Measurements from ENCODE around the gene TMEM50A.
"Not testable (repeated sequence)": the region's sequence is repeated elsewhere in the genome, so short reads cannot be mapped to it uniquely, and the experiment has no call there.

TMEM50A gene

DNA sequence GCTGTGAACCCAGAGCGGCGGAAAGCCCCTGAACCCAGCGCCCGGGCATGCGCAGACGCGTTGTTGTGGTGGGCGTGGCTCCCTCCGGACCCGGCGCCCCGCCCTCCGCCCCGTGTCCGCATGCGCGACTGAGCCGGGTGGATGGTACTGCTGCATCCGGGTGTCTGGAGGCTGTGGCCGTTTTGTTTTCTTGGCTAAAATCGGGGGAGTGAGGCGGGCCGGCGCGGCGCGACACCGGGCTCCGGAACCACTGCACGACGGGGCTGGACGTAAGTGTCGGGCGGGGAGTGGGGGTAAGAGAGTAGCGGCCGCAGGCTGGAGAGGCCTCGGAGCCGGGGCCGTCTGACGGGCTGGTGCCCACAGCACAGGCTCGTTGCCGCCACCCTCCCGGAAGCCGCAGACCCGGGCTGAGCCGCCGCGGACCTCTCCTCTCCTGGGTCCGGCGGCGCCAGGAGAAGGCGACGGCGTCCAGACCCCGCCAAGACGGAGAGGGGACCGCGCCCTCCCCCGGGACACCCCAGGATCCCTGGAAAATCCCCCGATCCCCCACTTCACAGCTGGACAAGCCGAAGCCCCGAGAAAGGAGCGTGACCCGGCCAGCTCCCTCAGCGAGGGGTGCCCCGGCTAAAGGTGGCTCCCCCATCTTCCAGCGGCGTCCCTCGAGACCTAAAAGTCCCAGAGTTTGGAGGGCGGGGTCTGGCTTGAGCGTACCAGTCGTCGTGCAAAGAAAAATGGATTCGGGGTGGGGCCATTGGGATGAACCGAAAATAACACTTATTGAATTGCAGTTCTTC, at the start of gene TMEM50A:
TMEM50A (plus strand) TSS at position 147 of the 794 bp plus-strand sequence. CDS start 2,153 bp downstream, outside the sequence.
- peak; percentile 86 for DNase-seq (ENCODE audit: low read depth)
- TF ChIP-seq, protein P1, sequence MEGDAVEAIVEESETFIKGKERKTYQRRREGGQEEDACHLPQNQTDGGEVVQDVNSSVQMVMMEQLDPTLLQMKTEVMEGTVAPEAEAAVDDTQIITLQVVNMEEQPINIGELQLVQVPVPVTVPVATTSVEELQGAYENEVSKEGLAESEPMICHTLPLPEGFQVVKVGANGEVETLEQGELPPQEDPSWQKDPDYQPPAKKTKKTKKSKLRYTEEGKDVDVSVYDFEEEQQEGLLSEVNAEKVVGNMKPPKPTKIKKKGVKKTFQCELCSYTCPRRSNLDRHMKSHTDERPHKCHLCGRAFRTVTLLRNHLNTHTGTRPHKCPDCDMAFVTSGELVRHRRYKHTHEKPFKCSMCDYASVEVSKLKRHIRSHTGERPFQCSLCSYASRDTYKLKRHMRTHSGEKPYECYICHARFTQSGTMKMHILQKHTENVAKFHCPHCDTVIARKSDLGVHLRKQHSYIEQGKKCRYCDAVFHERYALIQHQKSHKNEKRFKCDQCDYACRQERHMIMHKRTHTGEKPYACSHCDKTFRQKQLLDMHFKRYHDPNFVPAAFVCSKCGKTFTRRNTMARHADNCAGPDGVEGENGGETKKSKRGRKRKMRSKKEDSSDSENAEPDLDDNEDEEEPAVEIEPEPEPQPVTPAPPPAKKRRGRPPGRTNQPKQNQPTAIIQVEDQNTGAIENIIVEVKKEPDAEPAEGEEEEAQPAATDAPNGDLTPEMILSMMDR (IDR thresholded peaks at IDR 0.05; ENCODE audit: low read length, missing control alignments), result no peak
- H3K4me3 ChIP-seq (replicated peaks; ENCODE audit: low read depth, low read length), result peak within 1 kb of the TSS; percentile 95

DNA sequence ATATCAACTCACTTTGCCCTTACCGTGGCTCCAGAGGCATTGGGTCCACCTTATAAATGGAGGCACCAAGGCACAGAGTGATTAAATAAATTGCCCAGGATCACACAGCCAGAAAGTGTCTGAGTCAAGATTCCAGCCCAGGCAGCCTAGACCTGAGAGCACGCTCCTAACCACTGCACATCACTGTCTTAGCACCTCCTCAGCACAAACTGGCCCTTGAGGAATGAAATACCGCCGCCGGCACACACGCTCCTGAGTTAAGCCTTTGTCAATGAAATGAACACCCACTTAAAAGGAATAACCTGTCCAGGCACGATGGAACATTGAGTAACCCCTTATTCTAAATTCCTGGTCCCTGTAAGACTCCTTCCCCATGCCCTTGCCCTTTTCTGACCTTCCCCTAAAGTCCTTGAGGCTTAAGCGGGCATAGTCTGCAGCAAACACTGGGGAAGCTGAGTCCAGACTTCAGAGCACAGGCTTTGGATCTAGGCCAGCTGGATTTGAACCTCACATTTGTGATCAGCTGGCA, 49.5 kb upstream of the TMEM50A start:
- H3K4me3 ChIP-seq (replicated peaks; ENCODE audit: low read depth, low read length); DNase-seq (ENCODE audit: low read depth): not testable (repeated sequence)

DNA sequence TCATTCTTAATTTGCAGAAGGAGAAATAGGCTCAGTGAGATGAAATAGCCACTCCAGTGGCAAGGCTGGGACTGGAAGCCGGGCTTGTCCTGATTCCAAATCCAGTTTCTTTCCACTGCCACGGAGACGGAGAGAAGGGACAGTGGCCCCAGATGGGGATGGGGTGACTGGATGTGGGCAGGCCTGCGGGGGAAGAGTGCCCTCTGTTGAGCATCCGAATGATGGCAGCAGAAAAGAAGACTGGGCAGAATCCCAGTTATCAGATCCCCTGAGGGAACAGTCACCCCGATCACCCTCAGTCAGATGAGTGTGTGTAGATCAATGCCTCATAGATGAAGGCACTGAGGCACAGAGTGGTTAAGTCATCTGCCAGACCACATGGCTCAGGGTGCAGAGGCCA, 48.1 kb upstream of the TMEM50A start:
- H3K4me3 ChIP-seq (replicated peaks; ENCODE audit: low read depth, low read length); DNase-seq (ENCODE audit: low read depth): not testable (repeated sequence)

DNA sequence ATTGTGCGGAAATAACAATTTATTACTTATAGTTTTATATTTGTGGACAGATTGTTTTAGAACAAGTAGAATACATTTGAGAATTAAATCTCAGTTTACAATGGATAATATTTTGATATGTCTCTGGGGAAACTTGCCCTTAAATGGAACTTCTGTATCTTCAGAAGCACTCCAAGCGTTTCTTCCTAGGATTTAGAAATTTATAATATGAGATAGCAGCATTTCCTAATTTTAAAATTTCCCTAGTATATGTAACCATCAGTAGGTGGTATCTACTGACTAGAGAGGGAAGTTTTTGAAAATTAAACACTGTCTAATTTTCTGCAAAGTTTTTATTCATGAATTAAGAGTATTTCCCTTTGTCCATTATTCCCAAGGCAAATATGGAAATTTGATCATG, 44.7 kb upstream of the TMEM50A start:
- not testable (repeated sequence) for DNase-seq (ENCODE audit: low read depth); H3K4me3 ChIP-seq (replicated peaks; ENCODE audit: low read depth, low read length)

DNA sequence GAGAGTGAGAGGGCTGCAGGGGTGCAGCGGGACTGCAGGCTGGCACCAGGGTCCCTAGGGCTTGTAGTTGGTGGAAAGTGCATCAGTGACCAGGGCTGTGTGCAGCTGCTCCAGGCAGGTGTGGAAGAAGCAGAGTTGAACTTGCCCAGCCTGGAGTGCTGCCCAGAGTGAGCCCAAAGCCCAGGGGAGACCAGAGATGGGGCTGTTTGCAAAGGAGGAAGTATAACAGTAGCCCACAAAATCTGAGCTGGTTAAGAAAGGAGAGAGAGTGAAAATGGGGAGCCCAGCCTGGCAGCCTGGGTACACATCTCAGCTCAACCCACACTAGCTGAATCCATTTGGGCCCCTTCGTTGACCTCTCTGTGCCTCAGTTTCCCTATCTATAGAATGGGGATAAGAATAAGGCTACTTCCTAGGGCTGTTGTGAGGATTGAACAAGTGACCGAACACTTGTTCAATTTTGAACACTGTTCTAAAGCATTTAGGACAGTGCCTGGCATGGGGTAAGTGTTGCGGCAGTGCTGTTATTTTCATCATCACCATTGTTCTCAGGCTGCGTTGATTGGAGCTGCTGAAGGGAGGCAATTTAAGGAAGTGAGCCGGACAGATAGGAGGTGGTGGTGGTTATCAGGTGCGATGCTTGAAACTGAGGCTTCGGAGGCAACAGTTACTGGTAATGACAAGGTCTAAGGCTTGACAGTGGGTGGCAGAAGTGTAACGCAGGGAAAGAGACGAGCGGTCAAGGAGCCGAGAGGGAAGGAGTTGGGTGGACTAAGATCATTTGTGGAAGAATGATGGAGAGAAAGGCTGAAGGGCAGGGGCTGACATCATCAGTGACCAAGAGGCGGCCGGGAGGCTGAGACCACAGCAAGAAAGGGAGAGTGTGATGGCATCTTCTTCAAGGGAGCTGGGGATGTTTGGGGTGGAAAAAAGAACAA, 43.0 kb upstream of the TMEM50A start:
- H3K4me3 ChIP-seq (replicated peaks; ENCODE audit: low read depth, low read length); DNase-seq (ENCODE audit: low read depth): not testable (repeated sequence)

DNA sequence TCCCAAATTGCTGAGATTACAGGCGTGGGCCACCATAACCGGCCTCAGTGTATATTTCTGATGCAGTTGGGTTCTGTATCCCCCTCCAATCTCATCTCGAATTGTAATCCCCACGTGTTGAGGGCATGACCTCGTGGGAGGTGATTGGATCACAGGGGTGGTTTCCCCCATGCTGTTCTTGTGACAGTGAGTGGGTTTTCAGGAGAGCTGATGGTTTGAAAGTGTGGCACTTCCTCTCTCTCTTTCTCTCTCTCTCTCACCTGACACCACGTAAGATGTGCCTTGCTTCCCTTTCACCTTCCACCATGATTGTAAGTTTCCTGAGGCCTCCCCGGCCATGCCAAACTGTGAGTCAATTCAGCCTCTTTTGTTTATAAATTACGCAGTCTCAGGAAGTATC, 41.6 kb upstream of the TMEM50A start:
- not testable (repeated sequence) for DNase-seq (ENCODE audit: low read depth)

DNA sequence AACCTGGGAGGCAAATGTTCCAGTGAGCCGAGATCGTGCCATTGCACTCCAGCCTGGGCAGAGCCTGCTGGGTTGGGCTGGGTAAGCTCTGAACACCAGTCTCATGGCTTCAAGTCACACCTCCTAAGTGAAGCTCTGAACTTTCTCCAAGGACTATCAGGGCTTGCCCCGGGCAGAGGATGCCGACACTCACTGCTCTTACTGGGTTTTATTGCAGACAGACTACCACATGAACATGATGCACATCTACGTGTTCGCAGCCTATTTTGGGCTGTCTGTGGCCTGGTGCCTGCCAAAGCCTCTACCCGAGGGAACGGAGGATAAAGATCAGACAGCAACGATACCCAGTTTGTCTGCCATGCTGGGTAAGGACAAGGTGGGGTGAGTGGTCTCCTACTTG, 37.4 kb upstream of the TMEM50A start:
- H3K4me3 ChIP-seq (replicated peaks; ENCODE audit: low read depth, low read length); DNase-seq (ENCODE audit: low read depth): not testable (repeated sequence)

More for the DNA sequence above, 41.6 kb upstream of the TMEM50A start:
- H3K4me3 ChIP-seq (replicated peaks; ENCODE audit: low read depth, low read length), result not testable (repeated sequence)

DNA sequence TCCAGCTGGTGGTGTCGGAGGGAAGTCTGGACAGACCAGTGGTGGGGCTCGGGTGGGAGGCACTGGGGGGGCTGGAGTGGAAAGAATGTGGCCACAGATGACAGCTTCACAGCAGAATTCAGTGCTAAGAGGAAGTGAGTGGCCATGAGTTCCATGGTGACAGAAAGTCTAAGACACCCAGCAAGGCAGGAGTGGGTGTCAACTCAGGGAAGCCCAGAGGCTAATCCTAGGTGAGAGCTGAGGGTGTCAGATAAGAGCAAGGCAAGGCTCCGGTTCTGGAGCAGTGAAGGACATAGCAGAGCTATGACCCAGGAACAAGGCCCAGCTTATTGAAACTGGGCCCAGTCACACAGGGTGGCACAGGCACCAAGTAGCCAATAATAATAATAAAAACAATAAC, 35.8 kb upstream of the TMEM50A start:
- not testable (repeated sequence) for H3K4me3 ChIP-seq (replicated peaks; ENCODE audit: low read depth, low read length); DNase-seq (ENCODE audit: low read depth)

DNA sequence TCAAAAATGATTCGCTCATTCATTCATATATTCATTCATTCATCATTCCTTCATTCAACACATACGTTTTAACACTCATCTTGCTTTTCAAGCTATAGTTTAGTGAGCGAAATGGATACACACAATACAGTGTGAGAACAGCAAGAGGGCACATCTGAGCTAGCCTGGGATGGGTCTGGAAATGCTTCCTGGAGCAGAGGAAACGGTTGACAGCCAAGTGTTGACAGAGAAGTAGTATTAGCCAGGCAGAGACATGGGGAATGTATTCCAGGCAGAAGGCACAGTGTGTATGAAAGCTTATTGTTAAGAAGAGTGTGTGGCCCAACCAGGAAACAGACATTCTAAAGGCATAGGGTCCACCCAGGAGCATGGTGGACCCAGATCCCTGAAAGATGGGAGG, 33.2 kb upstream of the TMEM50A start:
- not testable (repeated sequence) for DNase-seq (ENCODE audit: low read depth); H3K4me3 ChIP-seq (replicated peaks; ENCODE audit: low read depth, low read length)

DNA sequence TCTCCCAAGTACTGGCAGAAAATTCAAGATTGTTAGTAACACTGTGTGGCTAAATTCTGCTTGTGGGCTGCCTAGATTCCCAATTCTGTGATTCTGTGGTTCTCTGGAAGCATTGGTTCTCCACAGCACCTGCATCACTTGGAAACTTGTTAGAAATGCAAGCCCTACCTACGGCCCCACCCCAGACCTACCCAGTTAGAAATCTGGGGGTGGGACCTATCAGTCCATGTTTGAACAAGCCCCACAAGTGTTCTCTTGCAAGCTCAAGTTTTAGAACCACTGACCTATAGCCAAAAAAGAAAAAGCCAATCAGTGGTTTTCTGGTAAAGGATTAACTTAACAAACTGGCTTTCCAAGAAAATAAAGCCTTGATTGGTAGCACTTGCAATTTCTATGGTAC, 30.0 kb upstream of the TMEM50A start:
- not testable (repeated sequence) for H3K4me3 ChIP-seq (replicated peaks; ENCODE audit: low read depth, low read length); DNase-seq (ENCODE audit: low read depth)

DNA sequence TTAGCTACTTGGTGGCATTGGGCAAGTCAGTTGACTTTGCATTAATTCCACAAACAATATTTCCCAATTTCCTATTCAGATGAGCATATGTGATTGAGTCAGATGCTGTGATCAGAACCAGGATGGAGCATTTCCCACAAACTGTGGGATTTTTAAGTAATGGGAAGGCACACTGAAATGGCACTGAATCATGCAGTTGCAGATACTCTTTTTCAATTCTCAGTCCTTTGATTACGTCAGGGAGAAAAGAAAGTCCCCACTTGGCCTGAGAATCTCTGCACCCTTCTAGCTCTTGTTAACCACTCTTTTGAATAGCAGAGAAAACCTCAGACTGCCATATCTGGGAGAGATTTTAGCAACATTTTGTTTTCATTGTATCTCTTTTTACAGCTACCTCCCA, 29.0 kb upstream of the TMEM50A start:
- not testable (repeated sequence) for H3K4me3 ChIP-seq (replicated peaks; ENCODE audit: low read depth, low read length); DNase-seq (ENCODE audit: low read depth)

DNA sequence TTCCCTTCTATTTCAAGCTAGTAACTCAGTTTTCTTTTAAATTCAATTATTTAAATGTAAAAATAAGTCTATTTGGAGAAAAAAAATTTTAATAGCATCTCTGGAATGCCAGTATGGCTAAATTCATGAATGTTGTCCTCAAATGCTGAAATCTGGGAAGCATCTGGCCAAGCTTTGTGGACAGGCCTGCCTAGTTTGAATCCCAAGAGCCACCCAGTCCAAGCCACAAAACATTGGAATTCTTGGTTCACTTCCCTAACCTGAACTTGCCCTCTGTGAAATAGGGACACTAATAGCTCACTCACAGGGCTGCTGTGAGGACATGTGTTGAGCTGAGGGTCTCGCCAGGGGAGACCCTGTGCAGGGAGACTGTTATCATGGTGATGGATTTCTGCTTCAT, 28.6 kb upstream of the TMEM50A start:
- not testable (repeated sequence) for DNase-seq (ENCODE audit: low read depth); H3K4me3 ChIP-seq (replicated peaks; ENCODE audit: low read depth, low read length)

DNA sequence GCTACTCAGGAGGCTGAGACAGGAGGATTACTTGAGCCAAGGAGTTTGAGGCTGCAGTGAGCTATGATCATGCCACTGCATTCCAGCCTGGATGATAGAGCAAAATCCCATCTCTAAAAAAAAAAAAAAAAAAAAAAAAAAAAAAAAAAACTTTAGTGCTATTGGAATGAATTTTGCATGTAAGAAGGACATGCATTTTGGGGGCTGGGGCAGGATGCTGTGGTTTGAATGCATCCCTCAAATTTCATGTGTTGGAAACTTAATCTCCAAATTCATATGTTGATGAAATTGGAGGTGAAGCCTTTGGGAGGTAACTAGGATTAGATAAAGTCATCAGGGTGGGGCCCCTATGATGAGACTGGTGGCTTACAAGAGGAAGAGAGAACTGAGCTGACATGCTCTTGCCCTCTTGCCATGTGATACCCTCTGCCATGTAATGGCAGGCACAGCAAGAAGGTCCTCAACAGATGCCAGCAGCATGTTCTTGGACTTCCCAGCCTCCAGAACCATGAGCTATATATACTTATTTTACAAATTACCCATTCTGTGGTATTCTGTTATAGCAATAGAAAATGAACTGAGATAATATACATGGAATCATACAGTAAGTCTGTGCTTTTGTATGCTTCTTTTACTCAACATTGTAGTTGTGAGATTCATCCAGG, 25.2 kb upstream of the TMEM50A start:
- not testable (repeated sequence) for DNase-seq (ENCODE audit: low read depth); H3K4me3 ChIP-seq (replicated peaks; ENCODE audit: low read depth, low read length)

DNA sequence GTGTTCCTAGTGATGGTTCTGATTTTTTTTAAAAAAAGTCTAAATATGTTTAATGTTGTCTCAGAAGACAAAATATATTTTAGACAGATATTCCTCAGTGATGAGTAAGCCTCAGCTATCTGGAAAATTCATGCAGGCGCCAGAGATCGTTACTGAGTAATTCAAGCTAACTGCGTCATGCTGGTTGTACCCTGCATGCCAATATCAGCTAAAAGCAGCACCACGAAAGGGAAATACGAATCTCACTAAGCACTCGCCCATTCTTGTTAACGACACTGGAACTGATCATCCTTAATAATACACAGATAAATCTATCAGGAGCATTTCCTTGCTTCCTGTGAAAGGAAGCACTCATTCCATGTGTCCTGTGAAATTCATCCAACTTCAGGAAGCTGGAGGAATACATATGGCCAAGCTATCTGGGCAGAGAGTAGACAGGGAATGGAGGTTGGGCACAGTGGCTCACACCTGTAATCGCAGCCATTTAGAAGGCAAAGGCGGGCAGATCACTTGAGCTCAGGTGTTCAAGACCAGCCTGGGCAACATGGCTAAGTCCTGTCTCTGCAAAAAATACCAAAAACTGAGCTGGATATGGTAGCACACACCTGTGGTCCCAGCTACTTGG, 17.7 kb upstream of the TMEM50A start:
- not testable (repeated sequence) for H3K4me3 ChIP-seq (replicated peaks; ENCODE audit: low read depth, low read length)
- peak; percentile 26 for DNase-seq (ENCODE audit: low read depth)

DNA sequence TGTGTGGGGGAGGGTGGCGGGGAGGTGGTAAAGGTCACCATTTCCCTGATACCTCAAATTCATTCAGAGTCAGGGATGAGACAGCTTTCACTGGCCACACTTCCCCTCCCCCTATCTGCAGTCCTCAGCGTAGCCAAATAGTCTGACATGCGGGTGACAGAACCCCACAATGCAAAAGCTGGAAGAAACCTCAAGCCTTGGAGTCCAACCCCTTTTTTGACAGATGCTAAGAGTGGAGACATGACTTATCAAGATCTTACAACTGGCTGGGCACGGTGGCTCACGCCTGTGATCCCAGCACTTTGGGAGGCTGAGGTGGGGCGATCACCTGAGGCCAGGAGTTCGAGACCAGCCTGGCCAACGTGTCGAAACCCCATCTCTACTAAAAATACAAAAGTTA, 16.0 kb upstream of the TMEM50A start:
- DNase-seq (ENCODE audit: low read depth); H3K4me3 ChIP-seq (replicated peaks; ENCODE audit: low read depth, low read length): not testable (repeated sequence)

DNA sequence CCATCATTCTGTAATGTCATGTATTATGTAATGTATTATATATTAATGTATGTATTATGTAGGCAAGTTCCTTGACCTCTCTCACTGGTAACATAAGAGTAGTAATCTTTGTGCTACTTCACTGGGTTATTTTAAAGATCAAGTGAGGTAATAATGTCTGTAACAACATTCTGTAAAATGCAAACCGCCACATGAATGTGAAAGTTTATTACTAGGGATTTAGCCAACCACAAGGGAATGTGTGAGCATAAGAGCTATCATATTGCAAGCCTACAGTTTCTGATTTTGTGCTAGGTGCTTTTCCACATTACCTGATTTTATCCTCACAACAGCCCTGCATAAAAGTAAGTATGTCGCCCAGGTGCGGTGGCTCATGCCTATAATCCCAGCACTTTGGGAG, 13.7 kb upstream of the TMEM50A start:
- H3K4me3 ChIP-seq (replicated peaks; ENCODE audit: low read depth, low read length); DNase-seq (ENCODE audit: low read depth): not testable (repeated sequence)
